ENCODE measurements around the gene PLCB1. TPM values are rescaled to one million over a fixed set of nuclear protein-coding genes. Genes with fewer than 3 reads are reported as not detected.

Gene PLCB1
- total RNA-seq, 1 experiment from 2014 or later, result 6.8 TPM

DNA sequence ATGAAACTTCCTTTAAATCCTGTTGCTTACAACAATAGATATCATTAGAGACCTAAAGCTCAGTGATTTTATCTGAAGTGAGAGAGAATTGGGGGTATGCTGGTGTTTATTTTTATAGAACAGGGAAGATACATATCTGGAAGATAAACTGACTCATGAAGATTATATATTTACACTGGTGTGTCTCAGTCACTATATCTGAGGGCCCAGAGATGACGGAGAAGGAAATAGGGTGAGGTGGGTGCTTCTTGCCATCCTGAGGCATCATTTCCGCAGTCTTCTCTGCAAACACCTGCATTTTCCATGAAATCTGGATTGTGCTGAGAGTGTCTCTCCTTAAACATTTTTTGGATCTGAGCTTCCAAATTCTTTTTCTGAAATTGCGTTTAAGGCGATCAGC is 5.9 kb upstream of the PLCB1 start:
- Histone ChIP-seq H3K9me3 (ENCODE audit: low read depth, low read length, poor library complexity, severe bottlenecking) (no peaks in the 10 kb centered on the region), H3K4me1 (ENCODE audit: insufficient read depth, low read length, poor library complexity, severe bottlenecking) (no peaks in the 10 kb centered on the region), H3K27me3 (replicated peaks; ENCODE audit: insufficient read depth, low read depth, low read length, poor library complexity) (peaks cover 12% of the 10 kb centered on the region), H3K4me3 (ENCODE audit: low read depth, low read length, poor library complexity, severe bottlenecking) (no peak overlapping the region), H3K36me3 (ENCODE audit: insufficient read depth, low read length, poor library complexity, severe bottlenecking) (no peaks in the 10 kb centered on the region), H3K27ac (ENCODE audit: low read depth, low read length, poor library complexity, severe bottlenecking) (no peak overlapping the region)
- intact Hi-C loops (cut with micrococcal nuclease; ENCODE audit: unreplicated experiment), result no loop called here
- no TSS peak for BruUV-seq (replicated peaks)
- TF ChIP-seq CTCF (conservative IDR thresholded peaks at IDR 0.05; ENCODE audit: low read depth, low read length) (no peak), EZH2 (IDR thresholded peaks at IDR 0.05; ENCODE audit: borderline replicate concordance, low read depth, low read length, poor library complexity, severe bottlenecking) (no peak)
- no peak for DNase-seq (ENCODE audit: low spot score)
- POLR2A ChIA-PET (ENCODE audit: low non-redundant PET), result no interaction called here
- CTCF ChIA-PET, result no interaction called here

DNA sequence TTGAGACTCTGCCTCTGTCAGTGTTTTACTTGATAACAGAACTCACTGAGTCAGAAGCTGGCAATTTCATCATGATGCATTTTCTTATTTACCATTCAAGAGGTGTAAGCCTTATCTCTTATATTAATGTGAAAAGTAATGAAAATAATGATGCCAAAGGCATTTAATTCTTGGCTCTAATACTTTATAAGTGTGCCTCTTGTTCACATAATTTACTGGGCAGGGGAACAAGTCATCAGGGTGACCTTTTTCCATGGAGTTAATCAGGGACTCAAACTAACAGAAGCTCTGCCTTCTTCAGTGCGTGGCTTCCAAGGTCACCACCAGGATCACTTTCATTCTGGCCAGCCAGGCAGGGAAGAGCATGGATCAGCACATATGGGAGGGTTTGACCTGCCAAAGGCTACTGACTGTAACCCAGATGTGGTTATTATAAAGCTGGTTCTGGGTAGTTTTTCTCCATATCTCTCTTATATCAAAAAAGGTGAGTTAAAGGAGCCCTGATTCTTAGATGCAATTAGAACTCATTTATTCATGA is 5.2 kb upstream of the PLCB1 start:
- BruUV-seq (replicated peaks), result no TSS peak
- no peak for DNase-seq (ENCODE audit: low spot score)
- intact Hi-C loops (cut with micrococcal nuclease; ENCODE audit: unreplicated experiment), result no loop called here
- no peaks in the 10 kb centered on the region for H3K36me3 ChIP-seq (ENCODE audit: insufficient read depth, low read length, poor library complexity, severe bottlenecking)
- H3K9me3 ChIP-seq (ENCODE audit: low read depth, low read length, poor library complexity, severe bottlenecking), result no peaks in the 10 kb centered on the region
- TF ChIP-seq EZH2 (IDR thresholded peaks at IDR 0.05; ENCODE audit: borderline replicate concordance, low read depth, low read length, poor library complexity, severe bottlenecking) (no peak), CTCF (conservative IDR thresholded peaks at IDR 0.05; ENCODE audit: low read depth, low read length) (no peak)
- H3K27ac ChIP-seq (ENCODE audit: low read depth, low read length, poor library complexity, severe bottlenecking), result no peak overlapping the region
- ChIA-PET POLR2A (ENCODE audit: low non-redundant PET) (no interaction called here), CTCF (no interaction called here)
- H3K4me3 ChIP-seq (ENCODE audit: low read depth, low read length, poor library complexity, severe bottlenecking), result no peak overlapping the region
- peaks cover 3% of the 10 kb centered on the region for H3K4me1 ChIP-seq (ENCODE audit: insufficient read depth, low read length, poor library complexity, severe bottlenecking)
- H3K27me3 ChIP-seq (replicated peaks; ENCODE audit: insufficient read depth, low read depth, low read length, poor library complexity), result peaks cover 12% of the 10 kb centered on the region

DNA sequence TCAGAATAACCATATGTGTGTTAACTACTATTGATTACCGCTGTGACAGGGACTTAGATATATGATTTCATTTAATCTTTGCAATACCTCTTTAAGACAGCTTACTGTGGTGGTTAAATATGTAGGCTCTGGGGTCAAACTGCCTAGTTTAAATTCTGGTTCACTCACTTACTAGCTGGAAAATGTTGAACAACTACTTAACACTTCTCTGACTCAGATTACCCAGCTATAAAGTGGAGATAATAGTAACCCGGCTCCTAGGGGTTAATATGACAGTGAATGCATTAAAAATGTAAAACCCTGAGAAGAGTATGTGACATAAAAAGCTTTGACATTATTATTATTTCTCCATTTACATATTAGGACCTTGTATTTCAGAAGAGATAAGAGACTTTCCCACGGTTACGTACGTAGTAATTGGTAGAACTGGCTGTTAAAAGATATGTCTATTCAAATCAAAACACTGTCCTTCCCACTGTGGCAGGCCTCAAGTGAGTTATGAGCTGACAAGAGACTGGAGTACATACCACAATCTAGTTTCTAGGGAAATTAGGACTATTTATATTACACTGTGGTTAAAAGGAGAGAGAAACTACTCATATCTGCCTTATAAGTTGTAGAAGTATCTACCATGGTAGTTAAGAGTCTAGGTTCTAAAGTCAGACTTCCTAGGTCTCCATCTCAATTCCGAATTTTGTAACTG is 4.4 kb upstream of the PLCB1 start:
- Histone ChIP-seq H3K4me1 (ENCODE audit: insufficient read depth, low read length, poor library complexity, severe bottlenecking) (peaks cover 3% of the 10 kb centered on the region), H3K4me3 (ENCODE audit: low read depth, low read length, poor library complexity, severe bottlenecking) (no peak overlapping the region), H3K36me3 (ENCODE audit: insufficient read depth, low read length, poor library complexity, severe bottlenecking) (no peaks in the 10 kb centered on the region), H3K27me3 (replicated peaks; ENCODE audit: insufficient read depth, low read depth, low read length, poor library complexity) (peaks cover 12% of the 10 kb centered on the region), H3K27ac (ENCODE audit: low read depth, low read length, poor library complexity, severe bottlenecking) (no peak overlapping the region), H3K9me3 (ENCODE audit: low read depth, low read length, poor library complexity, severe bottlenecking) (no peaks in the 10 kb centered on the region)
- ChIA-PET POLR2A (ENCODE audit: low non-redundant PET) (no interaction called here), CTCF (no interaction called here)
- intact Hi-C loops (cut with micrococcal nuclease; ENCODE audit: unreplicated experiment), result no loop called here
- BruUV-seq (replicated peaks), result no TSS peak
- TF ChIP-seq CTCF (conservative IDR thresholded peaks at IDR 0.05; ENCODE audit: low read depth, low read length) (no peak), EZH2 (IDR thresholded peaks at IDR 0.05; ENCODE audit: borderline replicate concordance, low read depth, low read length, poor library complexity, severe bottlenecking) (no peak)
- DNase-seq (ENCODE audit: low spot score), result no peak
